WERI-Rb-1 (cell line): Measurements from ENCODE around the gene CTTN.

ENCODE experiments used
- DNase-seq: peaks from one replicate; pipeline ENCODE4 v3.0.0-alpha.2; 2020
- H3K27ac ChIP-seq: fragments of 250-450 bp; sonication (Bioruptor Pico); 2 replicates; pipeline ENCODE4 v1.5.1; 2020; ENCODE audit warnings: mild to moderate bottlenecking, moderate library complexity
- H3K27me3 ChIP-seq: fragments of 250-450 bp; sonication (Bioruptor Pico); 2 replicates; pipeline ENCODE4 v1.5.1; 2021; ENCODE audit warnings: mild to moderate bottlenecking, low read depth, moderate library complexity; ENCODE audit not compliant: insufficient read depth, severe bottlenecking
- H3K36me3 ChIP-seq: fragments of 250-450 bp; sonication (Bioruptor Pico); 2 replicates; pipeline ENCODE4 v1.5.1; 2020; ENCODE audit warnings: mild to moderate bottlenecking, moderate library complexity
- H3K4me3 ChIP-seq: 2 replicates; pipeline ENCODE4 v1.5.1; 2011; ENCODE audit warnings: low read depth, mild to moderate bottlenecking, control low read depth, low read length
- H3K9me3 ChIP-seq: fragments of 250-450 bp; sonication (Bioruptor Pico); 2 replicates; pipeline ENCODE4 v1.5.1; 2021; ENCODE audit warnings: mild to moderate bottlenecking, moderate library complexity; ENCODE audit not compliant: severe bottlenecking
- CTCF ChIP-seq: IDR thresholded peaks from 2 replicates; pipeline ENCODE4 v1.5.1; 2011; ENCODE audit warnings: low read depth, mild to moderate bottlenecking, control low read depth, inconsistent platforms, low read length

The CTTN gene

GRCh38 chr11:70397983-70398833 lies at the start of gene CTTN:
Gene CTTN (plus strand): TSS chr11:70398529. CDS start chr11:70407298, 8,769 bp downstream.
- TF ChIP-seq CTCF: no peak
- no peaks in the 10 kb centered on the region for H3K9me3 ChIP-seq
- DNase-seq: peak; percentile 90
- H3K27me3 ChIP-seq: no peaks in the 10 kb centered on the region
- peaks cover 25% of the 10 kb centered on the region for H3K36me3 ChIP-seq
- peak within 1 kb of the TSS; percentile 72 for H3K4me3 ChIP-seq
- peak within 1 kb of the TSS; percentile 88 for H3K27ac ChIP-seq

GRCh38 chr11:70348608-70349007 lies 49.7 kb upstream of the CTTN start:
- Histone ChIP-seq H3K27ac (no peak overlapping the region), H3K4me3 (no peak overlapping the region), H3K36me3 (peaks cover 56% of the 10 kb centered on the region), H3K9me3 (no peaks in the 10 kb centered on the region), H3K27me3 (no peaks in the 10 kb centered on the region)
- DNase-seq: no peak
- TF ChIP-seq CTCF: no peak

GRCh38 chr11:70351646-70352045 lies 46.7 kb upstream of the CTTN start:
- Histone ChIP-seq H3K9me3 (no peaks in the 10 kb centered on the region), H3K4me3 (no peak overlapping the region), H3K36me3 (peaks cover 67% of the 10 kb centered on the region), H3K27me3 (no peaks in the 10 kb centered on the region), H3K27ac (no peak overlapping the region)
- TF ChIP-seq CTCF: no peak
- DNase-seq: no peak

DNA sequence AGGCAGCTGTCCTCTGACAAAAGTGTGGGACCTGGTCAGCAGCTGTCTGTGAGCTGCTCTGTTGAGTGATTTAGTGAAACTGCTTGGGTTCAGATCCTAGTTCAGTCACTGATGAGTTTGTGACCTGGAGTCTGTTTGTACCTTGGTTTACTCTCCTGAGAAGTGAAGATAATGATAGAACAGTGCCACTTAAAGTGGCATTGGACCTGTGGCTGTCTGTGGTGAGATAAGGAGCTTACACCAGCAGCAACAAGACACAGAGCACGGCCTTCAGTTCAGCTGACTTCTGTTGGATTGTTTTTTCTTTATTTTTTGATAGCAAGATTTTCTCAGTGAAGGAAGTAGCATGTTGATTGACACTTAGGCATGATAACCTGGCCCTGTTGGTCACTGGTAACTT lies 46.2 kb upstream of the CTTN start:
- DNase-seq: no peak
- no peak for TF ChIP-seq CTCF
- peaks cover 69% of the 10 kb centered on the region for H3K36me3 ChIP-seq
- H3K9me3 ChIP-seq: no peaks in the 10 kb centered on the region
- H3K27me3 ChIP-seq: no peaks in the 10 kb centered on the region
- H3K27ac ChIP-seq: no peak overlapping the region
- H3K4me3 ChIP-seq: no peak overlapping the region

GRCh38 chr11:70352601-70353000 lies 45.7 kb upstream of the CTTN start:
- H3K4me3 ChIP-seq: no peak overlapping the region
- H3K27me3 ChIP-seq: no peaks in the 10 kb centered on the region
- H3K36me3 ChIP-seq: peaks cover 69% of the 10 kb centered on the region
- H3K27ac ChIP-seq: no peak overlapping the region
- no peaks in the 10 kb centered on the region for H3K9me3 ChIP-seq
- no peak for TF ChIP-seq CTCF
- no peak for DNase-seq
